HUES6 (cell line): ENCODE measurements around the gene ARHGEF10L.

Experiments used
- H3K27ac ChIP-seq: 2 replicates; pipeline ENCODE4 v1.7.0; 2013; ENCODE audit warnings: low read depth, mild to moderate bottlenecking, low read length, inconsistent platforms
- H3K27me3 ChIP-seq: 2 replicates; pipeline ENCODE4 v1.6.1; 2013; ENCODE audit warnings: low read length; ENCODE audit not compliant: control insufficient read depth, insufficient read depth
- H3K36me3 ChIP-seq: 2 replicates; pipeline ENCODE4 v1.6.1; 2013; ENCODE audit warnings: low read length; ENCODE audit not compliant: control insufficient read depth, insufficient read depth
- H3K4me1 ChIP-seq: 2 replicates; pipeline ENCODE4 v1.6.1; 2013; ENCODE audit warnings: low read length; ENCODE audit not compliant: control insufficient read depth, insufficient read depth
- H3K4me3 ChIP-seq: 2 replicates; pipeline ENCODE4 v1.5.1; 2013; ENCODE audit warnings: low read depth, low read length
- H3K9ac ChIP-seq: one replicate; pipeline ENCODE4 v1.6.1; 2013; ENCODE audit warnings: mild to moderate bottlenecking, low read length
- H3K9me3 ChIP-seq: 2 replicates; pipeline ENCODE4 v1.6.1; 2013; ENCODE audit warnings: low read depth, low read length; ENCODE audit not compliant: control insufficient read depth, insufficient read depth

The ARHGEF10L gene

DNA sequence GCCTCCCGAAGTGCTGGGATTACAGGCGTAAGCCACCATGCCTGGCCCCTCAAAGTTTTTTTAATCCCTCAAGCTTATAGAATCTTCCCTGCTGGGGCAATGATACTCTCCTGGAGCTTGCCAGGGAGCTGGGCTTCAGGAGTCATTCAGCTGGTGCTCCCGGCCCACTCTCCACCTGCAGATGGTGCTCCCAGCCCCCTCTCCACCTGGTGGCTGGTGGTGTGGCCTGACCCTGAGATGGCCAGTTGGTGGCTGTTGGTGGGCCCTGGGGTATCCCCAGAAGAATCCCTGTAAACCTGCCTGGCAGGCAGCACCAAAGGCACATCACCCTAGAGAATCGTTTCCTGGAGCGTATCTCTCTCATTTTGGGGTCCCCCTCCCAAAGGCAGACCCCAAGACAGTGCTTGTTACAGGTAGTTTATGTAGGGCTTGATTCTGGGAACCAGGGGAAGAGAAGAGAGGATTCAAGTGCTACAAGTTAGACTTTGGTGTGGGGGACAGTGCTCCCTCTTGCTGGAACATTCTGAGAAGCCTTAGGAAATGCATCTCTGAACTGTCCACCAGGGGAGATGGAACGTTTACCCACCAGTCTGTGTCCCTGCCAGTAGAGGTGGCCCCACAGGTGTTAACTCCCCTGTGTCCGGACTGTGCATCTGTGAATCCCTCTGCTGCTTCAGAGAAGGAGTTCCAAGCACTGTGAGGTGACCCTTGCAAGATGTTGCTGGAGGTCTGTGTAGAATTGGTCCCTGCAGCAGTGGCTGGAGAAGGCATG lies 186.5 kb downstream of the ARHGEF10L start:
- no peak overlapping the region for H3K9ac ChIP-seq
- H3K27ac ChIP-seq: no peak overlapping the region
- H3K27me3 ChIP-seq: no peaks in the 10 kb centered on the region; the same call in 1 of the 2 replicates

DNA sequence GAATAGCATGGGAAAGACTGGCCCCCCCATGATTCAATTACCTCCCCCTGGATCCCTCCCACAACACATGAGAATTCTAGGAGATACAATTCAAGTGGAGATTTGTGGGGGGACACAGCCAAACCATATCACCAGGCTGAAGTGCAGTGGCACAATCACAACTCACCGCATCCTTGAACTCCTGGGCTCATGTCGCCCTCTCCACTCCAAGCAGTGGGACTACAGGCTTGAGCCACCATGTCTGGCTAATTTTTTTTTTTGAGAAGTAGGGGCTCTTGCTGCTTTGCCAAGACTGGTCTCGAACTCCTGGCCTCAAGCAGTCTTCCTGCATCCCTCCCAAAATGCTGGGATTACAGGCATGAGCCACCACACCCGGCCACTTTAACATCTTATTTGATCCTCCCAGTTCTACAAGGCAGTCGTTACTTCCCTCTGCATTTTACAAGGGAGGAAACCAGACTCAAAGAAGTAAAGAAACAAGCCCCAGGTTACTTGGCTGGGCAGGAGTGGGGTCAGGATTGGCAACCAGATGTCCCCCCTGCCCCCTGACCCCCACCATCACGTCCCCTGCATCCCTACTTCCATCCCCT lies 188.7 kb downstream of the ARHGEF10L start:
- Histone ChIP-seq H3K27ac (no peak overlapping the region), H3K4me1 (no peaks in the 10 kb centered on the region), H3K9ac (no peak overlapping the region), H3K36me3 (no peaks in the 10 kb centered on the region), H3K9me3 (no peaks in the 10 kb centered on the region), H3K27me3 (no peaks in the 10 kb centered on the region), H3K4me3 (no peak overlapping the region)

More for the DNA sequence above, 186.5 kb downstream of the ARHGEF10L start:
- no peaks in the 10 kb centered on the region for H3K4me1 ChIP-seq
- no peaks in the 10 kb centered on the region for H3K36me3 ChIP-seq
- no peak overlapping the region for H3K4me3 ChIP-seq
- H3K9me3 ChIP-seq: no peaks in the 10 kb centered on the region

GRCh38 chr1:17729248-17729647 lies 189.8 kb downstream of the ARHGEF10L start:
- no peaks in the 10 kb centered on the region for H3K4me1 ChIP-seq
- H3K27me3 ChIP-seq: no peaks in the 10 kb centered on the region
- no peak overlapping the region for H3K27ac ChIP-seq
- H3K9me3 ChIP-seq: no peaks in the 10 kb centered on the region
- H3K4me3 ChIP-seq: no peak overlapping the region
- no peaks in the 10 kb centered on the region for H3K36me3 ChIP-seq
- no peak overlapping the region for H3K9ac ChIP-seq

DNA sequence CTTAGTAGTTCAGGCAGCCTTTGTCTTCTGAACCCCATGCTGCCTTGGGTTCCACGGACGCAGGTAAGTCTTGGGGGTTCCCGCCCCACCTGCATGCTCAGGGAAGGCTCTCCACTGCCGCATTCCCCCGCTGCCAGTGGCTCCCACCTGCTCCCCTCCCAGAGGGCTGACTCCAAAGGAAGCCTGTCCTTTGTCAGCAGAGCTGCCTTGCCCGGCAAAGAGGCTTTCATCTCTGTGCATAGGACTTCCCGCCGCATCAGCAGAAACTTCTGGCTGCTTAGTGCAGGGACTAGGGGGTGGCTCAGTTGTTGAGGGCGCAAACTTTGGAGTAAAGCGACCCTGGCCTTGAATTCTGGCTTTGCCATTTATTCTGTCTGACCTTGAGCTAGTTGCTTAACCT lies 190.4 kb downstream of the ARHGEF10L start:
- no peak overlapping the region for H3K9ac ChIP-seq
- no peak overlapping the region for H3K27ac ChIP-seq
- H3K36me3 ChIP-seq: no peaks in the 10 kb centered on the region
- H3K27me3 ChIP-seq: no peaks in the 10 kb centered on the region
- H3K4me1 ChIP-seq: no peaks in the 10 kb centered on the region
- H3K9me3 ChIP-seq: no peaks in the 10 kb centered on the region
- H3K4me3 ChIP-seq: no peak overlapping the region

DNA sequence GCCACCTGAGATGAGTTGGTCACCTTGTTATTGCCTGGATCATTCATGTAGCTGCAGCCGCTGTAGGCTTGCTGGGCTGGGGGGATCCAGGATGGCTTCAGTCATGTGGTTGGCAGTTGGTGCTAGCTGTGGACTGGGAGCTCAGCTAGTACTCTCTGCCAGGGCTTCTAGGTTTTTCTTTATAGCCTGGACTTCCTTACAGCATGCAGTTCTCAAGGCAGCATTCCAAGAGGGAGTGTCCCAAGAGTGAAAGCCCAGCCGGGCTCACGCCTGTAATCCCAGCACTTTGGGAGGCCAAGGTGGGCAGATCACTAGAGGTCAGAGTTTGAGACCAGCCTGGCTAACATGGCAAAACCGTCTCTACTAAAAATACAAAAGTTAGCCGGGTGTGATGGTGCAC lies 192.0 kb downstream of the ARHGEF10L start:
- H3K9ac ChIP-seq: no peak overlapping the region
- no peak overlapping the region for H3K27ac ChIP-seq
- peaks cover 2% of the 10 kb centered on the region; the same call in 1 of the 2 replicates for H3K4me1 ChIP-seq
- no peaks in the 10 kb centered on the region for H3K9me3 ChIP-seq
- H3K36me3 ChIP-seq: no peaks in the 10 kb centered on the region
- no peaks in the 10 kb centered on the region for H3K27me3 ChIP-seq
- no peak overlapping the region for H3K4me3 ChIP-seq

- no peak overlapping the region for H3K27ac ChIP-seq
- no peak overlapping the region for H3K4me3 ChIP-seq
- no peak overlapping the region for H3K9ac ChIP-seq
- H3K9me3 ChIP-seq: no peaks in the 10 kb centered on the region
- H3K36me3 ChIP-seq: no peaks in the 10 kb centered on the region
- no peaks in the 10 kb centered on the region for H3K27me3 ChIP-seq
- H3K4me1 ChIP-seq: peaks cover 7% of the 10 kb centered on the region; the same call in 1 of the 2 replicates
These were observed 193.0 kb downstream of the ARHGEF10L start for GRCh38 chr1:17732475-17732874.

- Histone ChIP-seq H3K27ac (no peak overlapping the region), H3K4me3 (no peak overlapping the region), H3K9ac (no peak overlapping the region), H3K4me1 (peaks cover 7% of the 10 kb centered on the region; the same call in 1 of the 2 replicates), H3K9me3 (no peaks in the 10 kb centered on the region), H3K27me3 (no peaks in the 10 kb centered on the region), H3K36me3 (no peaks in the 10 kb centered on the region)
These were observed 194.2 kb downstream of the ARHGEF10L start for GRCh38 chr1:17733661-17734060.

- peaks cover 11% of the 10 kb centered on the region; the same call in 1 of the 2 replicates for H3K4me1 ChIP-seq
- H3K9me3 ChIP-seq: no peaks in the 10 kb centered on the region
- H3K27me3 ChIP-seq: no peaks in the 10 kb centered on the region
- no peak overlapping the region for H3K27ac ChIP-seq
- H3K36me3 ChIP-seq: no peaks in the 10 kb centered on the region
- no peak overlapping the region for H3K9ac ChIP-seq
- no peak overlapping the region for H3K4me3 ChIP-seq
These were observed 195.1 kb downstream of the ARHGEF10L start for GRCh38 chr1:17734609-17735008.

GRCh38 chr1:17735348-17735747 lies 195.8 kb downstream of the ARHGEF10L start:
- Histone ChIP-seq H3K36me3 (no peaks in the 10 kb centered on the region), H3K27me3 (no peaks in the 10 kb centered on the region), H3K9ac (no peak overlapping the region), H3K4me3 (no peak overlapping the region), H3K27ac (no peak overlapping the region), H3K4me1 (peaks cover 11% of the 10 kb centered on the region; the same call in 1 of the 2 replicates), H3K9me3 (no peaks in the 10 kb centered on the region)

- Histone ChIP-seq H3K4me3 (no peak overlapping the region), H3K4me1 (peaks cover 11% of the 10 kb centered on the region; the same call in 1 of the 2 replicates), H3K36me3 (no peaks in the 10 kb centered on the region), H3K27me3 (no peaks in the 10 kb centered on the region; the same call in 1 of the 2 replicates), H3K27ac (no peak overlapping the region), H3K9ac (no peak overlapping the region), H3K9me3 (no peaks in the 10 kb centered on the region)
These were observed 196.3 kb downstream of the ARHGEF10L start for GRCh38 chr1:17735793-17736192.

GRCh38 chr1:17736625-17737024 lies 197.1 kb downstream of the ARHGEF10L start:
- no peaks in the 10 kb centered on the region for H3K36me3 ChIP-seq
- H3K9me3 ChIP-seq: no peaks in the 10 kb centered on the region
- peaks cover 11% of the 10 kb centered on the region; the same call in 1 of the 2 replicates for H3K4me1 ChIP-seq

More at GRCh38 chr1:17736625-17737024, 197.1 kb downstream of the ARHGEF10L start:
- H3K9ac ChIP-seq: no peak overlapping the region
- no peak overlapping the region for H3K27ac ChIP-seq
- H3K4me3 ChIP-seq: no peak overlapping the region
- no peaks in the 10 kb centered on the region; the same call in 1 of the 2 replicates for H3K27me3 ChIP-seq
